Trophoblast cell (in vitro differentiated cells and primary cell): ENCODE results near the gene GRP.

Experiments
- DNase-seq, 2 donors: peaks; one replicate each; pipeline ENCODE4 v3.0.0-alpha.2; 2016
- H2AFZ ChIP-seq: 2 replicates; pipeline ENCODE4 v1.6.1; 2013; ENCODE audit warnings: low read length, moderate library complexity, mild to moderate bottlenecking; ENCODE audit not compliant: insufficient read depth, poor library complexity
- H2AK5ac ChIP-seq: 2 replicates; pipeline ENCODE4 v1.6.1; 2013; ENCODE audit warnings: mild to moderate bottlenecking, low read length
- H2BK120ac ChIP-seq: 2 replicates; pipeline ENCODE4 v1.6.1; 2013; ENCODE audit warnings: low read length, mild to moderate bottlenecking, moderate library complexity; ENCODE audit not compliant: insufficient read depth, poor library complexity
- H2BK12ac ChIP-seq: 2 replicates; pipeline ENCODE4 v1.6.1; 2013; ENCODE audit warnings: mild to moderate bottlenecking, low read length, moderate library complexity
- H2BK5ac ChIP-seq: 2 replicates; pipeline ENCODE4 v1.6.1; 2013; ENCODE audit warnings: low read length, low read depth, moderate library complexity, mild to moderate bottlenecking; ENCODE audit not compliant: poor library complexity
- H3K14ac ChIP-seq: 2 replicates; pipeline ENCODE4 v1.6.1; 2013; ENCODE audit warnings: mild to moderate bottlenecking, low read length
- H3K18ac ChIP-seq: 2 replicates; pipeline ENCODE4 v1.6.1; 2013; ENCODE audit warnings: mild to moderate bottlenecking, low read length
- H3K23ac ChIP-seq: 2 replicates; pipeline ENCODE4 v1.6.1; 2013; ENCODE audit warnings: low read length
- H3K27ac ChIP-seq: 2 replicates; pipeline ENCODE4 v1.5.1; 2013; ENCODE audit warnings: low read depth, mild to moderate bottlenecking, inconsistent platforms, low read length, moderate library complexity
- H3K27me3 ChIP-seq: 2 replicates; pipeline ENCODE4 v1.6.1; 2013; ENCODE audit warnings: inconsistent platforms, mild to moderate bottlenecking, low read length, moderate library complexity; ENCODE audit not compliant: insufficient read depth
- H3K36me3 ChIP-seq, 2 experiments: 1 replicate in 1 of 2; 2 replicates in 1 of 2; pipeline ENCODE4 v1.6.1; 2013; ENCODE audit warnings: low read length in 2 of 2, mild to moderate bottlenecking in 2 of 2, moderate library complexity in 1 of 2; ENCODE audit not compliant: insufficient read depth in 2 of 2, control insufficient read depth in 1 of 2
- H3K4ac ChIP-seq: 2 replicates; pipeline ENCODE4 v1.6.1; 2013; ENCODE audit warnings: low read depth, mild to moderate bottlenecking, low read length, moderate library complexity
- H3K4me1 ChIP-seq, 2 experiments: 1 replicate in 1 of 2; 2 replicates in 1 of 2; pipeline ENCODE4 v1.6.1; 2013; ENCODE audit warnings: low read length in 2 of 2, mild to moderate bottlenecking in 2 of 2, moderate library complexity in 1 of 2; ENCODE audit not compliant: insufficient read depth in 2 of 2, control insufficient read depth in 1 of 2
- H3K4me2 ChIP-seq: 2 replicates; pipeline ENCODE4 v1.6.1; 2013; ENCODE audit warnings: inconsistent platforms, mild to moderate bottlenecking, low read length, moderate library complexity
- H3K4me3 ChIP-seq: 2 replicates; pipeline ENCODE4 v1.5.1; 2013; ENCODE audit warnings: mild to moderate bottlenecking, low read depth, low read length, inconsistent platforms
- H3K79me1 ChIP-seq: one replicate; pipeline ENCODE4 v1.6.1; 2013; ENCODE audit warnings: low read length
- H3K79me2 ChIP-seq: 2 replicates; pipeline ENCODE4 v1.6.1; 2013; ENCODE audit warnings: low read length, mild to moderate bottlenecking; ENCODE audit not compliant: control insufficient read depth, insufficient read depth, poor library complexity
- H3K9ac ChIP-seq: 2 replicates; pipeline ENCODE4 v1.6.1; 2013; ENCODE audit warnings: mild to moderate bottlenecking, low read length
- H3K9me3 ChIP-seq: 2 replicates; pipeline ENCODE4 v1.6.1; 2013; ENCODE audit warnings: low read depth, mild to moderate bottlenecking, control low read depth, inconsistent platforms, low read length; ENCODE audit not compliant: insufficient read depth
- H4K12ac ChIP-seq: 2 replicates; pipeline ENCODE4 v1.6.1; 2013; ENCODE audit warnings: low read depth, mild to moderate bottlenecking, low read length, moderate library complexity
- H4K8ac ChIP-seq: 2 replicates; pipeline ENCODE4 v1.6.1; 2013; ENCODE audit warnings: low read depth, mild to moderate bottlenecking, low read length, moderate library complexity
- H4K91ac ChIP-seq: one replicate; pipeline ENCODE4 v1.6.1; 2013; ENCODE audit warnings: low read depth, mild to moderate bottlenecking, low read length, moderate library complexity
- WGBS: extraction: QIAGEN DNeasy Blood & Tissue Kit; methylation state at CpG from one replicate; pipeline ENCODE4 v1.1.7; 2013; ENCODE audit warnings: missing lambda C conversion rate; ENCODE audit not compliant: insufficient read length, insufficient coverage; ENCODE audit errors: extremely low coverage; 5-methylcytosine and 5-hydroxymethylcytosine counted together

Gene GRP

GRCh38 chr18:59197636-59198035 is 22.3 kb upstream of the GRP start:
- Histone ChIP-seq H3K79me1 (no peaks in the 10 kb centered on the region), H3K27me3 (no peaks in the 10 kb centered on the region), H3K18ac (no peak overlapping the region), H3K14ac (no peak overlapping the region), H2AK5ac (no peak overlapping the region), H4K91ac (no peak overlapping the region), H3K9me3 (peaks cover 4% of the 10 kb centered on the region), H3K23ac (no peak overlapping the region), H3K9ac (no peak overlapping the region), H2BK12ac (no peak overlapping the region), H3K4ac (no peak overlapping the region), H3K36me3 (no peaks in the 10 kb centered on the region), H3K79me2 (no peaks in the 10 kb centered on the region), H4K12ac (no peak overlapping the region), H2BK5ac (no peak overlapping the region), H3K27ac (no peak overlapping the region), H3K4me1 (no peaks in the 10 kb centered on the region), H2AFZ (no peak overlapping the region), H3K4me3 (no peak overlapping the region), H3K4me2 (no peak overlapping the region), H2BK120ac (no peak overlapping the region), H4K8ac (no peak overlapping the region)
- DNase-seq: no peak
- WGBS: no CpG with 5 or more reads among the region's 2 CpGs

- H3K9me3 ChIP-seq: peaks cover 4% of the 10 kb centered on the region
- no peak overlapping the region for H3K4me3 ChIP-seq
- no peak overlapping the region for H3K4me2 ChIP-seq
- no peak overlapping the region for H3K23ac ChIP-seq
- H3K27ac ChIP-seq: no peak overlapping the region
- no peak overlapping the region for H2AFZ ChIP-seq
- H3K79me2 ChIP-seq: no peaks in the 10 kb centered on the region
- no peaks in the 10 kb centered on the region for H3K79me1 ChIP-seq
- H3K14ac ChIP-seq: no peak overlapping the region
- no peak overlapping the region for H2BK120ac ChIP-seq
- H4K12ac ChIP-seq: no peak overlapping the region
- no peak overlapping the region for H2AK5ac ChIP-seq
- H3K4ac ChIP-seq: no peak overlapping the region
- no peak overlapping the region for H4K91ac ChIP-seq
- no peak overlapping the region for H3K18ac ChIP-seq
- H2BK12ac ChIP-seq: no peak overlapping the region
- no peaks in the 10 kb centered on the region for H3K4me1 ChIP-seq
- H2BK5ac ChIP-seq: no peak overlapping the region
- no peak overlapping the region for H3K9ac ChIP-seq
- H4K8ac ChIP-seq: no peak overlapping the region
- WGBS: no CpG with 5 or more reads among the region's 6 CpGs
- no peak for DNase-seq
- H3K27me3 ChIP-seq: no peaks in the 10 kb centered on the region
- H3K36me3 ChIP-seq: no peaks in the 10 kb centered on the region
These were observed 21.7 kb upstream of the GRP start for GRCh38 chr18:59198215-59198614.

- H3K9ac ChIP-seq: no peak overlapping the region
- H2BK12ac ChIP-seq: no peak overlapping the region
- no peak overlapping the region for H3K18ac ChIP-seq
- H3K36me3 ChIP-seq: no peaks in the 10 kb centered on the region
- H3K23ac ChIP-seq: no peak overlapping the region
- no peaks in the 10 kb centered on the region for H3K4me1 ChIP-seq
- no peak overlapping the region for H4K12ac ChIP-seq
- DNase-seq: no peak
- H2BK120ac ChIP-seq: no peak overlapping the region
- H3K14ac ChIP-seq: no peak overlapping the region
- H2BK5ac ChIP-seq: no peak overlapping the region
- no peak overlapping the region for H4K8ac ChIP-seq
- no peak overlapping the region for H3K4me2 ChIP-seq
- no CpG with 5 or more reads among the region's 3 CpGs for WGBS
- H3K27me3 ChIP-seq: no peaks in the 10 kb centered on the region
- H3K79me2 ChIP-seq: no peaks in the 10 kb centered on the region
- H2AK5ac ChIP-seq: no peak overlapping the region
- H3K9me3 ChIP-seq: no peaks in the 10 kb centered on the region
- no peaks in the 10 kb centered on the region for H3K79me1 ChIP-seq
- no peak overlapping the region for H3K4me3 ChIP-seq
- H3K27ac ChIP-seq: no peak overlapping the region
- H4K91ac ChIP-seq: no peak overlapping the region
- H2AFZ ChIP-seq: no peak overlapping the region
- H3K4ac ChIP-seq: no peak overlapping the region
These were observed 19.2 kb upstream of the GRP start for GRCh38 chr18:59200787-59201186.

- no peak overlapping the region for H3K23ac ChIP-seq
- no peak overlapping the region for H3K27ac ChIP-seq
- H3K4me2 ChIP-seq: no peak overlapping the region
- H3K9ac ChIP-seq: no peak overlapping the region
- no peaks in the 10 kb centered on the region for H3K79me2 ChIP-seq
- H4K12ac ChIP-seq: no peak overlapping the region
- no peak overlapping the region for H2BK12ac ChIP-seq
- no peak for DNase-seq
- H3K36me3 ChIP-seq: no peaks in the 10 kb centered on the region
- no peaks in the 10 kb centered on the region for H3K4me1 ChIP-seq
- no peak overlapping the region for H4K91ac ChIP-seq
- no peak overlapping the region for H2AFZ ChIP-seq
- H3K79me1 ChIP-seq: no peaks in the 10 kb centered on the region
- H3K18ac ChIP-seq: no peak overlapping the region
- H4K8ac ChIP-seq: no peak overlapping the region
- H3K4ac ChIP-seq: no peak overlapping the region
- H3K9me3 ChIP-seq: no peaks in the 10 kb centered on the region
- H3K4me3 ChIP-seq: no peak overlapping the region
- no peak overlapping the region for H2AK5ac ChIP-seq
- no peak overlapping the region for H3K14ac ChIP-seq
- H2BK120ac ChIP-seq: no peak overlapping the region
- H3K27me3 ChIP-seq: no peaks in the 10 kb centered on the region
- H2BK5ac ChIP-seq: no peak overlapping the region
These were observed 17.6 kb upstream of the GRP start for GRCh38 chr18:59202258-59202820.
